Renal cortical epithelial cell (primary cell): ENCODE measurements around the gene IER5L. TPM values are rescaled to one million over a fixed set of nuclear protein-coding genes. Genes with fewer than 3 reads are reported as not detected.
"Not testable (repeated sequence)": the region's sequence is repeated elsewhere in the genome, so short reads cannot be mapped to it uniquely, and the experiment has no call there.

Experiments
- DNase-seq: peaks from one replicate; pipeline ENCODE4 v3.0.0-alpha.2; 2011; ENCODE audit warnings: low read depth
- total RNA-seq: library from RNA; depleted of rRNA; stranded (reverse); fragments of >200 nt; gene quantifications from 2 replicates; pipeline ENCODE4 v1.2.3, GENCODE V29; 2014

The IER5L gene
- total RNA-seq, 1 donor from 2014 or later: 40.6 TPM

DNA sequence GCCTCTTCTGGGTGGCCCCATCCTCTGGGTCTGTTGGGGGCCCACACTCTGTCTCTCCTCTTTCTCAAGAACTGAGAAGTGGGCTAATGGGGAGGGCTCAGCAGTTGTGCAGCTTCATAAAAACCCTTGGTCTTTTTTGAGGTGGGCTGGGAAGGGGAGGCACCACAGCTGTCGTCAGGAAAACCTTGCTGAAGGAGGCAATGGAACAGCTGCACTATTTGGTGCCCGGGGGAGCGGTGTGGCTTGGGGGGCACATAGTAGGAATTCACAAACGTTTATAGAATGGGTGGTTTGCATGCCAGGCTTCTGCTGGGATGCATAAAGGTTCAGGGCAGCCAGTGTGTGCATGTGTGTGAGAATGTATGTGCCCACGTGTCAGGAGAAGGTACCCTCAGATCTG is 3.2 kb upstream of the IER5L start:
- DNase-seq: no peak

DNA sequence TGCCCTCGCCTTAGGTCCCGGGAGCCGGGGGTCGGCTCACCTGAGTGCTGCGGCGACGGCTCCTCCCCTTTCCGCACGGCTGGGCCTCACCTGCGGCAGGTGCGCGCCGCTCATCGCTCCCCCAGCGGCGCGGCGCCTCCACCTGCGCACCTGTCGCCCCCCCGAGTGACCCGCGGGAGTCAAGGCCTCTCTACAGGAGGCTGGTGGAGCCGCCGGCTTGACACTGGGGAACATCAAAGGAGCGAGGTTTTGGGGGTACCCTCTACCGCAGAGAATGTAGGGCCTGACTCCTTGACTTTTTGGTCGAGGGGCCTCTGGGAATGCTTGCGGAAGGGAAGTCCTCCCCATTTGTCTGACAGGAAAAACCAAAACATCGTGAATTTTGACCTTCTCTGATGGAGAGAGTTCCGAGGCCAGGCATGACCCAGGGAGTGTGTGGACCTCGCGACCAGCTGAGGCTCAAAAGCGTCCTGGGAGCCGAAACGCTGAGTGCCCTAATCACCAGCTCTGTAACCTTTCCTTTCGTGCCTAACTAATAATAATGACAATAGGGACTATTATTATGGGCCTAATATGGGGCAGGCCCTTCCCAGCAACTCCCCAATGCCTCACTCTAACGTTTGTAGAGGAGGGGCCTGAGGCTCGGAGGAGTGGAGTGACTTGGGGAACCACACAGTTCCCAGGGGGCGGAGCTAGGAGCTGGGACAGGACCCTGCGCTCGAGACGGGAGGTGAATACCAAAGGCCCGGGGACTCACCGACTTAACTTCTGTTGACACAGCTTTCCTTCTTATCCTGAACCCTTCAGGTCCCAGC is 714 bp upstream of the IER5L start:
- DNase-seq: no peak

DNA sequence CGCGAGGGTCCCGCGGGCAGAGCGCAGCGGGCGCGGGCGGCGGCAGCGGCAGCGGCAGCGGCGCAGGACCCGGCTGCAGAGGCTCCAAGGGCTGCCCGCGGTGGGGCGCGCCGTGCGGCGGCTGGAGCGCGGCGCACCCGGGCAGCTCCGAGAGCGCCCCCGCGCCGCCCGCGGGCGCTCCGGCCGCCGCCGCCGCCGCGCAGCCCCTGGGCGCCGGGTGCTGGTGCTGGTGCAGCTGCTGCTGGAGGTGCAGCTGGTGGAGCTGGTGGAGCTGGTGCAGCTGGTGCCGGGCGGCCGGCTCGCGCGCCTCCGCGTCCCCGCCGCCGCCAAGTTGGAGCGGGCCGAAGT is 644 bp downstream of the IER5L start:
- DNase-seq: no peak

- DNase-seq: no peak
Measured at GRCh38 chr9:129176701-129177442, 1.2 kb downstream of the IER5L start.

GRCh38 chr9:129175825-129176633 is 2.0 kb downstream of the IER5L start:
- DNase-seq: peak; percentile 79

DNA sequence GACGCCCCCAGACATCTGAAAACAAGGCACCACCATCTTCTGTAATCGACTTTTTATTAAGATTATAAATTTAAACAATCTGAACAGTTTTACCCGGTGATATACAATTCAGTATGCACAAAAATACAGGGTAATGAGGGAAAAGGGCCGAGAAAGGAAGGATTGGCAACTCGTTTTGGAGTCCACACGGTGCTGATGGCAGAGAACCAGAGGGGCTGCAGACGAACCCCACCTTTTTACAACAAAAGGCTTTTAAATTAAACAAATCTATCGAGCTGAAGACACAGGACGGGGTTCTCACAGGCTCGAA is 2.6 kb downstream of the IER5L start:
- DNase-seq: no peak

DNA sequence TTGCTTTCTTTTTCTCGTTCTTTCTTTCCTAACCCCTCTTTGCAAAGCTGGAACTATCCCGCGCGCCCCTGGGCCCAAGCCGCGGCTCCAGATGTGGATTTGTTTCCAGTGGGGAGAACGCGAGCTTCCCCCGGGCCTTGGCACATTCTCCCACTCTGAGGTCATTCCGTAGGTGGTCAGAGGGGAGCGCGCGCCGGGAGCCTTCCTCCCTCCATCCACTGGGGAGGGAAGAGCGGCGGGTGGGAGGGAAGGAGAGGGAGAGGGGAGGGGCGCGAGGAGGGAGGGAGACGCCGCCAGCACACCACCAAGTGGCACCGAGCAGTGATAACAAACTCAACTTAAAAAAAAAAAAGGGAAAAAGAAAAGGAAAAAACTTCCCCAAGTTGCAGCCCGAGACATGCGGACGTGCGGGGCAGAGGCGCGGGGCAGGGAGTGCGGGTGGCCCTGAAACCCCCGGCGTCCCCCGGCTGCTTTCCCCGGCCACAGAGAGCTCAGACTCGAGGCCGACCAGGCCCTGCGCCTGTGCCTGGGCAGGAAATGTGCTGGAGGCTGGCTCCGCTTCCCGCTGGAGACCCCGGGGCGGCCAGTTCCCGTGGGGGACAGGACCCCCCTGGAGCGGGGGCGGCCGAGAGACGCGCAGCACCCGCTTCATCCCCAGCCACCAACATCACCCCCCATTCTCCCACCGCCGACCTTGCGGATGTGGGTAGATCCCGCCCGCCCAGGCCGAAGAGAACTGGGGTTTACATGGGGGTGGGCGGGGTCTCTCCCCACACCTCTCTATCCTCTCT is 3.1 kb downstream of the IER5L start:
- DNase-seq: peak; percentile 62

GRCh38 chr9:129174102-129174723 is 3.8 kb downstream of the IER5L start:
- peak; percentile 82 for DNase-seq

DNA sequence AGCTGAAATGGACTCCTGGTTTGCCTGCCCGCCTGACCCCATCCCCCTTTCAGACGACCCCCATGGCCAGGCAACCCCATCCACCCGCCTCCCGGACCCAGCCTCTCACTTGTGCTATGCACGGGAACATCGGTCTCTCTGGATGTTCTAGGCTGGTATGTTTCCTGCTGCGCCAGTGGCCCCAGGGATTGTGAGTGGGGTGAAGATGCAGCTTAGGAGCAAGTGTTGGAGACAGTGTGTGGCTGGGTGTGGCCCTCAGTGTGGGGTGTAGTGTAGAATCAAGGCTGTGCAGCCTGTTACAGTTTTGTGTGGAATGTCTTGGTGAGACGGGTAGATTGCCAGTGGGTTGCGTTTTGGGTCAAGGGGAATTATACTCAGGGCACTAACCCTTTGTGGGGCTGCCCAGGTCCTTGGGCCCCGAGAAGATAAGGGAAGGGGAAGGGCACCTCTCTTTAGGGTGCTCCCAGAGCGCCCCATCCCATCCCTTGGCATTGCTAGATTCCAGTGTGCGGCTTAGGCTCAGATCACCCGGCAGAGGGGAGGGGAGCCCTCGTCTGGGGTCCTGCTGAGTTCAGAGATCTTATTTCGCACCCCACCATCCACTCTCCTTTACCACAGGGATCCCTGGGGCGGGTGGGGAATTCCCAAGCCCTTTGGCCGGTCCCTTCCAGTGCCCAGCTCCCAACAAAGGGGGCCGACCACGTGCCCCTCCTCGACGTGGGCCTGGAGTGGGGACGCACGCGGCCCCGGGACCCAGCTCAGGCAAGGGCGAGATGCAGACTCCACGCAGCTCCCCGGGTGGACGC is 4.6 kb downstream of the IER5L start:
- no peak for DNase-seq

DNA sequence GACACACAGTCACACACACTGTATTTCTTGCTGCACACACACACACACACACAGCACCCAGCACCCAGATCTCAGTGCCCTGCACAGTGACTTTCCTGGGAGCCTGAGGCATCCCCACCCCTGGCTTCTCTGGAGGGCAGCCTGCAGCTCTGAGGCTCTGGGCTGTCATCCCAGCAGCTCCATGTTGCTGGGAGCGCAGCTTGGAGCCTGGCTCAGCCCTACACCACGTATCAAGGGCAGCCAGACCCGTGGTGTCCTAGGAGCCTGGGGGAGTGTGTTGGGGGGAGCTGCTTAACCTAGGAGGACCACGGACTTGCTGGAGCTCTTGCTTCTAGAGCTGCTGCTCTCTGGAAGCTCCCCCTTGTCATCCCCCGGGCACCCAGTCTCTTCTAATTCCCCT is 5.2 kb downstream of the IER5L start:
- no peak for DNase-seq

DNA sequence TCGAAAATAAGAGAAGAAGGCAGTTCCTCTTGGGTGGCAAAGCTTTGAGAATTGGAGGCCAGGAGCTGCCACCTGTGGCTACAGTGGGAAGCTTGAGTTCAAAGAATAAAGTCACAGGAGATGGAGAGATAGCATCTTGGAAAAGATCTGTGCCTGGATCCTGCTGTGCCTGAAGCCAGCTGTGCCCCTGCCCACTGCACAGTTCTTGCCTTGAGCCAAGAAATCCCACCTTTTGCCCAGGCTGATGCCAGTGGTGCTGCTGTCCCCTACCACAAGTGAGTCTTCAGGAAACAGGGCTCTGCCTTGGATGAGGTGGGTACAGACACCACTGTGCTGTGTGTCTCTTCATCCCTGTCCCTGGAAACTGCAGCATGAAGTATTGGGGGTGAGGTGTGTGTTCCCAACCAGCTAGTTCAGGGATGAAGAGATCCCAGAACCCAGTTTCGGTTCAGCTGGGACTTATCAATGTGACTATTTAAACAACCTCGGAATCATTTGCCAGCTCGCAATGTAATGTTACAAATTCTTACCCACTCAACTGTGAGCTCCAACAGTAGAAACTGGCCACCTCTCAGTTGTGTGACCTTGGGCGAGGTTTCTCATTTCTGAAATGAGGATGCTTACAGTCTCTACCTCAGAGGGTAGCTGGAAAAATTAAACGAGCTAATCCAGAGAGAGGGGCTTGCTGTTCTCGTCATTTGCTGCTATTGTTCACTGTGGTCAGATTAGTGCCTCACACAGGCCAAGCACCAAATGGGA is 5.9 kb downstream of the IER5L start:
- DNase-seq: no peak

DNA sequence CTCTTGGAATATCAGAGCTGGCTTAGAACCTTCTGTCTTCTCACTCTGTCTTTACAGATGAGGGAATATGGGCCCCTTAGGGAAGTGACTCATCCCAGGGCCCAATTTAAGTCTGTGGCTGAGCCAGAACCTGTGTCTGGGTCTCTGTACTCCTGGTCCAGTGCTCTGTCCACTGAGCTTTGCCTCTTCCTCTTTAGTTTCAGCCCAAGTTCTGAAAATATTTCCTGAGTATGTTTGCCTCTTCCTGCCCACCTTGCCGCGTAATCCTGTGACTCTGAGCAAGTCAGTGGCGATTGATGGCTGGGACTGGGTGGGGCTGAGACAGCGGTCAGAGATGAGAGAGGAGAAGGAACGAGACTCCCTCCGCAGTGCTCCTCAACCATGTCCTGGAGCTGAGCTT is 7.8 kb downstream of the IER5L start:
- DNase-seq: no peak

GRCh38 chr9:129166623-129167557 is 11.2 kb downstream of the IER5L start:
- DNase-seq: peak; percentile 65

DNA sequence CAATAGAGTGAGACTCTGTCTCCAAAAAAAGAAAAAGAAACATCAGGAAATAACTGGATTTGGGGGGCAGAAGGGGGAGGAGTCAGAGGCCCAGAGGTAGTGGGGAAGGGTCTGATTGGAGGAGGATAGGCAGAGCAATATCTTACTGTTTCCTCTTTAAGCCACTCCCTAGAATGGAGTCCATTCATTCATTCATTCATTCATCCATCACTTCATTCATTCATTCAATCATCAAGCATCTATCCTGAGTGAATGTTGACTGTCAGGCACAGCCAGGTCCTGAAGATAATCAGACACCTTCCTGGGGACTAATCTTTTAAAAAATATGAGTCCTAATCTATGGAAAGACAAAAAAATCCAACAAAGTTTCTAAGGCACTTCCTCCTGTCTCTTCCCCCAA is 12.9 kb downstream of the IER5L start:
- no peak for DNase-seq

DNA sequence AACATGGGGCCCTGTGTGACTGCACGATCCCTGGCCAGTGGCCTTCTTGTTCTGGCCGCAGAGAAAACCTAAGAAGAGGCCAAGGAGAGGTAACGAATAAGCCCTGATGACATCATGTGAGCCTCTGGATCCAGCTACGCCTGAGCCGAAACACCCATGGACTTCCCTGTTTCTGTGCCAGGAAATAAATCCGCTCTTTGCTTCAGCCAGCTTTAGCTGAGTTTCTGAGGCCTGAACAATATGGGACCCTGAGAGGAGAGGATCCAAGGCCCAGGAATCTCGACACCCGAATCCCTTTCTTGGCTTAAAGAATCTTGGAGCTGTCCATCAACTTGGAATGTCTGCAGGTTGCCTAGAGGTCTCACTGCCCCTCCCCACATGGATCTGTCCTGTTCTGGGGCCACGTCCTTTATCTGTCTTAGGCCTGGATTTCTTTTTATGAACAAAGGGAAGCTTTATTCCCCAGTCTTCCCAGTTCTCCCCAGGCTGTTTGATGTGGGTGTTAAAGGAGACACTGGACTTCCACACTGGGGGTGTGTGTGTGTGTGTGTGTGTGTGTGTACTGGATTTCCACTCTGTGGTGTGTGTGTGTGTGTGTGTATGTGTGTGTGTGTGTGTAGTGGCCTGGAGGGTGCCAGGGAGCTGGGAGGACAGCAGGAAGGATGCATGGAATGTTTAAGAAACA is 13.7 kb downstream of the IER5L start:
- DNase-seq: no peak

- DNase-seq: no peak
Measured at GRCh38 chr9:129163753-129164152, 14.3 kb downstream of the IER5L start.

GRCh38 chr9:129163198-129163670 is 14.8 kb downstream of the IER5L start:
- DNase-seq: not testable (repeated sequence)
